ENCODE results near the gene CMTM8. TPM values are rescaled to one million over a fixed set of nuclear protein-coding genes. Genes with fewer than 3 reads are reported as not detected.
A peak's percentile ranks its signal among the peaks of the same experiment; 100 is the strongest.

The CMTM8 gene
- total and polyA plus RNA-seq, 4 donors: 0.89 to 4.6 (median 2.8) TPM

DNA sequence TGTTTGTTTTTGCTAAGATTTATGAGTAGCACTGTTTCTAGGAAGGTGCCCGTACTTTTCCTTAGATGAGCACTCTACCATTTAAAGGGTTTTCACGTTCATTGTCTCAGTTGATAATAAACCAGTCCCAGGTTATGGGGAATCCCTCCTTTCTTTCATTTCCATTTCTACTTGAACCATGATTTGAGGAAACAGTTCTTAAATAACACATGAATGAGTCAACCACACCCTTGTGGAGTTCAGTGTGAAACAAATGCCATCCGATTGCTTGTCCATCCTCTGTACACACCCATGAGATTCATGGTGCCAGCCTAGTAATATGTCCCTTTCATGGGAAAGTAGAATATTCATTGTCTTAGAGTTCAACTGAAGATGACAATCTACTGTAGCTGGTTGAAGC, 23.1 kb downstream of the CMTM8 start:
- no peaks in the 10 kb centered on the region for H3K9me3 ChIP-seq (ENCODE audit: control insufficient read depth, insufficient read depth, low read length)
- 100% methylated on average over 1 of the region's 3 CpGs for WGBS (ENCODE audit: insufficient coverage)
- H3K4me3 ChIP-seq (ENCODE audit: low read depth, low read length): no peak overlapping the region
- no peaks in the 10 kb centered on the region for H3K36me3 ChIP-seq (ENCODE audit: control insufficient read depth, insufficient read depth, low read length)
- no peak for DNase-seq (ENCODE audit: low read depth in 4 of 6, low spot score in 6 of 6)
- H3K4me1 ChIP-seq (ENCODE audit: control insufficient read depth, insufficient read depth, low read length): no peaks in the 10 kb centered on the region
- no peaks in the 10 kb centered on the region for H3K27me3 ChIP-seq (ENCODE audit: control insufficient read depth, insufficient read depth, low read length)
- H3K27ac ChIP-seq (ENCODE audit: low read depth, low read length): no peak overlapping the region

DNA sequence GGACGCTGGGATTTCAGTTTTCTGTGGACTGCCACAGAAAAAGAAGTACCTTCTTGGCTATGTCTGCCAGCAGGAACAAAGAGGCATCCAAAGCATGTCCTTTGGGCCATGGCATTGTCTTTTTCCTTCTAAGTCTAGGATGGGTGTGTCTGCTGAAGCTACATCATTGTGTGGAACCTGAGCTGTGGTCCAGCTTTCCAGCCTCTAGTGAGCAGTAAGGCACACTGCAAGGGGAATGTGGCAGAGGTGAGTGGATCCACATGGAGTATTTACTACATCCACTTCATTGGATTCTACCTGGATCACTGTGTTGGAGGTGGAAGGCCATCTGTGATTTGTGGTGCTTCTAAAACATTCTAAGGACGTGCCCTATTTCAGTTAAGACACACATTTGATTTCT, 23.7 kb downstream of the CMTM8 start:
- WGBS (ENCODE audit: insufficient coverage): 100% methylated on average over 1 of the region's 2 CpGs
- H3K27ac ChIP-seq (ENCODE audit: low read depth, low read length): no peak overlapping the region
- H3K27me3 ChIP-seq (ENCODE audit: control insufficient read depth, insufficient read depth, low read length): no peaks in the 10 kb centered on the region
- no peak overlapping the region for H3K4me3 ChIP-seq (ENCODE audit: low read depth, low read length)
- no peaks in the 10 kb centered on the region for H3K36me3 ChIP-seq (ENCODE audit: control insufficient read depth, insufficient read depth, low read length)
- no peaks in the 10 kb centered on the region for H3K9me3 ChIP-seq (ENCODE audit: control insufficient read depth, insufficient read depth, low read length)
- DNase-seq (ENCODE audit: low read depth in 4 of 6, low spot score in 6 of 6): no peak
- no peaks in the 10 kb centered on the region for H3K4me1 ChIP-seq (ENCODE audit: control insufficient read depth, insufficient read depth, low read length)

- DNase-seq (ENCODE audit: low read depth in 4 of 6, low spot score in 6 of 6): no peak
- Histone ChIP-seq H3K27me3 (ENCODE audit: control insufficient read depth, insufficient read depth, low read length) (no peaks in the 10 kb centered on the region), H3K9me3 (ENCODE audit: control insufficient read depth, insufficient read depth, low read length) (no peaks in the 10 kb centered on the region), H3K4me1 (ENCODE audit: control insufficient read depth, insufficient read depth, low read length) (no peaks in the 10 kb centered on the region), H3K36me3 (ENCODE audit: control insufficient read depth, insufficient read depth, low read length) (no peaks in the 10 kb centered on the region), H3K4me3 (ENCODE audit: low read depth, low read length) (no peak overlapping the region), H3K27ac (ENCODE audit: low read depth, low read length) (no peak overlapping the region)
- WGBS (ENCODE audit: insufficient coverage): no CpG with 5 or more reads among the region's 1 CpG
These were observed 35.8 kb downstream of the CMTM8 start for GRCh38 chr3:32274306-32274705.

GRCh38 chr3:32275506-32275905, 37.0 kb downstream of the CMTM8 start:
- Histone ChIP-seq H3K4me1 (ENCODE audit: control insufficient read depth, insufficient read depth, low read length) (no peaks in the 10 kb centered on the region), H3K27ac (ENCODE audit: low read depth, low read length) (no peak overlapping the region), H3K27me3 (ENCODE audit: control insufficient read depth, insufficient read depth, low read length) (no peaks in the 10 kb centered on the region), H3K36me3 (ENCODE audit: control insufficient read depth, insufficient read depth, low read length) (no peaks in the 10 kb centered on the region), H3K4me3 (ENCODE audit: low read depth, low read length) (no peak overlapping the region), H3K9me3 (ENCODE audit: control insufficient read depth, insufficient read depth, low read length) (no peaks in the 10 kb centered on the region)
- no CpG with 5 or more reads among the region's 4 CpGs for WGBS (ENCODE audit: insufficient coverage)
- no peak for DNase-seq (ENCODE audit: low read depth in 4 of 6, low spot score in 6 of 6)

GRCh38 chr3:32276279-32276841, 37.9 kb downstream of the CMTM8 start:
- Histone ChIP-seq H3K9me3 (ENCODE audit: control insufficient read depth, insufficient read depth, low read length) (no peaks in the 10 kb centered on the region), H3K4me3 (ENCODE audit: low read depth, low read length) (no peak overlapping the region), H3K36me3 (ENCODE audit: control insufficient read depth, insufficient read depth, low read length) (no peaks in the 10 kb centered on the region), H3K27me3 (ENCODE audit: control insufficient read depth, insufficient read depth, low read length) (no peaks in the 10 kb centered on the region), H3K4me1 (ENCODE audit: control insufficient read depth, insufficient read depth, low read length) (no peaks in the 10 kb centered on the region), H3K27ac (ENCODE audit: low read depth, low read length) (no peak overlapping the region)
- no peak for DNase-seq (ENCODE audit: low read depth in 4 of 6, low spot score in 6 of 6)
- 96% methylated on average over 4 of the region's 4 CpGs for WGBS (ENCODE audit: insufficient coverage)

GRCh38 chr3:32278714-32279113, 40.2 kb downstream of the CMTM8 start:
- Histone ChIP-seq H3K36me3 (ENCODE audit: control insufficient read depth, insufficient read depth, low read length) (no peaks in the 10 kb centered on the region), H3K27ac (ENCODE audit: low read depth, low read length) (no peak overlapping the region), H3K4me3 (ENCODE audit: low read depth, low read length) (no peak overlapping the region), H3K9me3 (ENCODE audit: control insufficient read depth, insufficient read depth, low read length) (no peaks in the 10 kb centered on the region), H3K4me1 (ENCODE audit: control insufficient read depth, insufficient read depth, low read length) (no peaks in the 10 kb centered on the region), H3K27me3 (ENCODE audit: control insufficient read depth, insufficient read depth, low read length) (no peaks in the 10 kb centered on the region)
- DNase-seq (ENCODE audit: low read depth in 4 of 6, low spot score in 6 of 6): no peak
- WGBS (ENCODE audit: insufficient coverage): 42% methylated on average over 2 of the region's 2 CpGs

DNA sequence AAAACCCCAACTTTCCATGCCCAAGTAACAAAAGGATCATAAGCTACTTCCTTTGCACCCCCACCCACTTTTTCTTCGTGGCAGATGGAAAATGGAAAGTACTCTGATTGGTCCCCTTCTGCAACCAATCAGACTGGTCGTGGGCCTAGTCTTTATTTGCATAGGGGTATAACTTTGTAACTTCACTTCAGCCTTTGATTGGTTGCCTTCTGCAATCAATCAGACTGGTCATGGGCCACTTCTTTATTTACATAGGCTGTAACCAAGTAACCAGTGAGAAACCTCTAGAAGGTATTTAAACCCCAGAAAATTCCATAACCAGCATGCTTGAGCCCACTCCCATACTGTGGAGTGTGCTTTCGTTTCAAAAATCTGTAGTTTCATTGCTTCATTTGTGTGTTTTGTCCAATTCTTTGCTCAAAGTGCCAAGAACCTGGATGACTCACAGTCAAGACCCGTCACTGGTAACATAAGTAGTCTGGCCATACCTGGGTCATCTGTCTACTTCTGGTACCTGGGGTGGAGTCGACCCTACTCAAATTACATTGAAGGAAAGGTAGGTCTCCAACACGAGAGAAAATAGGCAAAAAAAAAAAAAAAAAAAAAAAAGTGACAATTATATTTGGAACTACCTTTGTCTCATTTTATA, 41.9 kb downstream of the CMTM8 start:
- Histone ChIP-seq H3K27ac (ENCODE audit: low read depth, low read length) (no peak overlapping the region), H3K36me3 (ENCODE audit: control insufficient read depth, insufficient read depth, low read length) (no peaks in the 10 kb centered on the region), H3K4me3 (ENCODE audit: low read depth, low read length) (no peak overlapping the region), H3K4me1 (ENCODE audit: control insufficient read depth, insufficient read depth, low read length) (no peaks in the 10 kb centered on the region), H3K27me3 (ENCODE audit: control insufficient read depth, insufficient read depth, low read length) (no peaks in the 10 kb centered on the region), H3K9me3 (ENCODE audit: control insufficient read depth, insufficient read depth, low read length) (no peaks in the 10 kb centered on the region)
- no CpG with 5 or more reads among the region's 6 CpGs for WGBS (ENCODE audit: insufficient coverage)
- no peak for DNase-seq (ENCODE audit: low read depth in 4 of 6, low spot score in 6 of 6)

DNA sequence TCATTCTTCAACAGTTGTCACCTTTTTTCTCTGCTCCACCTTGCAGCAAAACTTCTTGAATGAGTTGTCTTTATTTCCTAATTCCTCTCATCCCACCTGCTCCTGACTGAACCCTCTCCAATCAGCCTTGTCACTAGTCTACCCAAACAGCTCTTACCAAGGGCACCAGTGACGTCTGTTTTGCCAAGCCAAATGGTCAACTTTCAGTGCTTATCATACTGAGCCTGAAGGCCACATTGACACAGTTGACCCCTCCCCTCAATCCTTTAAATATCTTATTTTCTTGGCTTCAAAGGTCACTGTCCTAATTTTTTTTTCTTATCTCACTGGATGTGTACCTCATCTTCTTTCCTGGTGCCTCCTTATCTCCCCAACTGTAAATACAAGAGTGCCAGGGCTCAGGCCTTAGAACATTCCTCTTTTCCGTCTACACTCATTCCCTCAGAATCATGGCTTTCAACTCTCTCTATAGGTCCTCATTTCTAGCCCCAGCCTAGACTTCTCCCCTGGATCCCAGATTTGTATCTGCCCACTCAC, 43.2 kb downstream of the CMTM8 start:
- Histone ChIP-seq H3K27ac (ENCODE audit: low read depth, low read length) (no peak overlapping the region), H3K36me3 (ENCODE audit: control insufficient read depth, insufficient read depth, low read length) (no peaks in the 10 kb centered on the region), H3K4me1 (ENCODE audit: control insufficient read depth, insufficient read depth, low read length) (no peaks in the 10 kb centered on the region), H3K9me3 (ENCODE audit: control insufficient read depth, insufficient read depth, low read length) (no peaks in the 10 kb centered on the region), H3K4me3 (ENCODE audit: low read depth, low read length) (no peak overlapping the region), H3K27me3 (ENCODE audit: control insufficient read depth, insufficient read depth, low read length) (no peaks in the 10 kb centered on the region)
- DNase-seq (ENCODE audit: low read depth in 4 of 6, low spot score in 6 of 6): no peak
- 84% methylated on average over 2 of the region's 2 CpGs for WGBS (ENCODE audit: insufficient coverage)

DNA sequence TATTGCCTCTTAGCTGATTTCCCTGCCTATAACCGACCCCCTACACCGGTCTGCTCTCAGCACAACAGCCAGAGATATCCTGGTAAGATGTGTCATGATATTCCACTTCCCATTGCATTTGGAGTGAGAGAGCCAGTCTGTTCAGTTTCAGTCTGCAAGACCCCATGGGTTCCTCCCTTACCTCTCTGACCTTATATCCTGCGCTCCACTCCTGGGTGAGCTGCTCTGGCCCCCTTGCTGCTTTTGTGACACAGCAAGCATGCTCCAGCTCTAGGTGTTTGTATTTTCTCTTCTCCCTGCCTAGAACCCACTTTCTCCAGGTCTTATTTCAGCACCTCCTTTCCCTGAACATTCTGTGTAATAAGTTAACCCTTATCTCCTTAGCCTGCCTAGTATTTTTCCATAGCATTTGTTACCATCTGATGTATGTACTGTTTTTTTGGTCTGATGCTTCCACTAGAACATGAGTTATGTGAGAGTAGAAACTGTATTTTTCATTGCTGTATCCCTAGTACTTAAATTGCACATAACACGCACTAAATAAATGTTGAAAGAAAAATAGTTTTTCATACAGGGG, 44.2 kb downstream of the CMTM8 start:
- Histone ChIP-seq H3K36me3 (ENCODE audit: control insufficient read depth, insufficient read depth, low read length) (no peaks in the 10 kb centered on the region), H3K27me3 (ENCODE audit: control insufficient read depth, insufficient read depth, low read length) (no peaks in the 10 kb centered on the region), H3K4me3 (ENCODE audit: low read depth, low read length) (no peak overlapping the region), H3K4me1 (ENCODE audit: control insufficient read depth, insufficient read depth, low read length) (no peaks in the 10 kb centered on the region), H3K9me3 (ENCODE audit: control insufficient read depth, insufficient read depth, low read length) (no peaks in the 10 kb centered on the region), H3K27ac (ENCODE audit: low read depth, low read length) (no peak overlapping the region)
- 88% methylated on average over 1 of the region's 4 CpGs for WGBS (ENCODE audit: insufficient coverage)
- DNase-seq (ENCODE audit: low read depth in 4 of 6, low spot score in 6 of 6): no peak

- H3K36me3 ChIP-seq (ENCODE audit: control insufficient read depth, insufficient read depth, low read length): no peaks in the 10 kb centered on the region
- H3K4me1 ChIP-seq (ENCODE audit: control insufficient read depth, insufficient read depth, low read length): no peaks in the 10 kb centered on the region
- H3K27ac ChIP-seq (ENCODE audit: low read depth, low read length): no peak overlapping the region
- no peaks in the 10 kb centered on the region for H3K27me3 ChIP-seq (ENCODE audit: control insufficient read depth, insufficient read depth, low read length)
- WGBS (ENCODE audit: insufficient coverage): 75% methylated on average over 14 of the region's 14 CpGs
- DNase-seq (ENCODE audit: low read depth in 4 of 6, low spot score in 6 of 6): peak in 1 of 6 donors; percentile 31
- no peak overlapping the region for H3K4me3 ChIP-seq (ENCODE audit: low read depth, low read length)
- H3K9me3 ChIP-seq (ENCODE audit: control insufficient read depth, insufficient read depth, low read length): no peaks in the 10 kb centered on the region
These were observed 44.8 kb downstream of the CMTM8 start for GRCh38 chr3:32283304-32283703.

Measured in spinal cord (tissue), 10 donors.